ENCODE data around the gene CDC26.
"Not testable (repeated sequence)": the region's sequence is repeated elsewhere in the genome, so short reads cannot be mapped to it uniquely, and the experiment has no call there.

Gene CDC26

DNA sequence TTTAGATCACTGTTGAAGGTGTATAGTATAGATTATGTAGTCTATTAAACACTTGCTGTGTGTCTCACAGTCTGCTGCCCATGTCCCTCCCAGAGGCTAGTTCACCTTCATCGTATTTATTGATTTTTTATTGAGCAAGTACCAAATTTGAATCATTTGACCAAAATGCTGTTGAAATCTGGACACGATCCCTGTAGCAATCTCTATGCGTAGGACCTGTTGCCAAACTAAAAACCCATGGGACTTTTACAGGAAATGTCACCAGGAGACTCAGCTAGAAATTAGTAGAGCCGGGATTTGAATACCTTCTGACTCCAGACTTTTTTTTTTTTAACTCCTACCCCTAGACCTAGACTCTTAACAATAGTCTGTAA, 36.5 kb downstream of the CDC26 start:
- no peak for DNase-seq (ENCODE audit: low read depth in 2 of 2)

DNA sequence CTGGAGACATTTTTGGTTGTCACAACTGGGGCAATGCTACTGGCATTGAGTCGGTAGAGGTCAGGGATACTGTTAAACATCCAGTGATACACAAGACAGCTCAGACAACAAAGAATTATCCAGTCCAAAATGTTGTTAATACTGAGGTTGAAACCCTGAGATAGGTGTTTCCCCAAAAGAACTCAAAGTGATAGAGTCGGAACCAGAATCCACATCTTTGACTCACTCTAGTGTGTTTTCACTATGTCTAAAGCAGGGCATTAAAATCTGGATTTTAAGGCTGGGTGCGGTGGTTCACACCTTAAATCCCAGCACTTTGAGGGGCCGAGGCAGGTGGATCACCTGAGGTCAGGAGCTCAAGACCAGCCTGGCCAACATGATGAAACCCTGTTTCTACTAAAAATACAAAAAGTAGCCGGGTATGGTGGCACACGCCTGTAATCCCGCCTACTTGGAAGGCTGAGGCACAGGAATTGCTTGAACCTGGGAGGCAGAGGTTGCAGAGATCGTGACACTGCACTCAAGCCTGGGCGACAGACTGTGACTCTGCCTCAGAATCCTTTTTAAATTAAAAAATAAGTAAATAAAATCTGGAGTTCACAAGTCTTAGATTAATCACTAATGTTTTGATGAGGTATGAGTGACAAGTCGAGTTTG, 37.0 kb downstream of the CDC26 start:
- DNase-seq (ENCODE audit: low read depth in 2 of 2), result no peak

DNA sequence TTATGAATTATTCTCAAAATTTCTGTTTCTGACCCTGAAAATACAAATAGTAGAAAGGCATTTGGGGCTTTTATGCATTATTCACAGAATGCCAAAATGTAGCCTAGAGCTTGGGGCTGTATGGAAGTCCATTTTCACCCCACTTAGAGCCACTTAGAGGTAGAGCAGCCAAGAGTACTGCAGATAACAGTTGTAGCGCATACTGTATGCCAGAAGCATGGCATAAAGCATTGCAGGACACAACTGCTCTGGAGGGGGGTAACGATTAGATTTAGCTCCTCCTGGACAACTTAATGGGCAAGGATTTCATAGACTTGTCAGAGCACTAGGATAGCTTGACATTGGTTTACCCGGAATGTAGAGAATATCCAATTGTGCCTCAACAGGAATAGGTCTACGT, 38.3 kb downstream of the CDC26 start:
- DNase-seq (ENCODE audit: low read depth in 2 of 2), result no peak

DNA sequence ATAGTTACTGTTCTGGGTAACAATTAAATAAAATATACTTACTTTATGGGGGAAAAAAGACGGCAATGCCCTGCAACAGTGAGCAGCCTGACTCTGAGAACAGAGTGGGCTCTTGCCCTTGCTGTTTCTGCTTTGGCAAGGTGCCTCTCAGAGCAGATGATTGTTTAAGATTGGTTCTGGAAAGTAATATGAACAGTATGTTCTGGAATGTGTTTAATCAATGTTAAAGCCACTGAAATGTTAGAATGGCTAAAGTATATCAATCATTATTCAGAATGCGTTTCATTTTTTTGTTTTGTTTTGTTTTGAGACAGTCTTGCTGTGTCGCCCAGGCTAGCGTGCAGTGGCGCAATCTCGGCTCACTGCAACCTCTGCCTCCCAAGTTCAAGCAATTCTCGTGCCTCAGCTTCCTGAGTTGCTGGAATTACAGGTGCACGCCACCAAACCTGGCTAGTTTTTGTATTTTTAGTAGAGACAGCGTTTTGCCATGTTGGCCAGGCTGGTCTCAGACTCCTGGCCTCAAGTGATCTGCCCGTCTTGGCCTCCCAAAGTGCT, 39.6 kb downstream of the CDC26 start:
- DNase-seq (ENCODE audit: low read depth in 2 of 2), result not testable (repeated sequence)

- DNase-seq (ENCODE audit: low read depth in 2 of 2), result no peak
These were observed 43.7 kb downstream of the CDC26 start for GRCh38 chr9:113231701-113232100.

DNA sequence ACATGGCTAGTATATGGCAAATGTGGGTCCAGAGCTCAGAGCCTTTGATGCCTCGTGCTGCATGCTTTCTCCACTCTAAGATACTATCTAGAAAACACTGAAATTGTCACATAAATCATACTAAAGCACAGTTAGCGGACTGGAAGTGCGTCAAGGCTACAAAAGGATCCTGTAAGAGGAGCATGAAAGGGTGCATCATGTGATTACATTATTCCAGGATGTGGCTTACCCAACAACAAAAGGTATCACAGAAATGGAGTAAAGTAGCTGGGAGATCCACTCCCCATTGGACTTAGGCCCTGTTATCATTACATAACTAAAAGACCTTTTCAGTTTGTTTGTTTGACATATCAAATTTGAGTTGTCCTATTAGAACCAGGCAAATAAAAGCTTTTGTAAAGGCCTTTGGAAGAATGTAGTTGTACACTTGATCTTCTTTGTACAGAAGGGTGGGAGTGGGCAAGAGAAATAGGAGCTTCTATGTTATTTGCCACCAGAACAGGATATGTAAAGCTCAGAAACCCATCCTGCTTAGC, 47.2 kb downstream of the CDC26 start:
- no peak for DNase-seq (ENCODE audit: low read depth in 2 of 2)

- DNase-seq (ENCODE audit: low read depth in 2 of 2), result no peak
These were observed 47.9 kb downstream of the CDC26 start for GRCh38 chr9:113227436-113227835.

GRCh38 chr9:113223963-113224362, 51.4 kb downstream of the CDC26 start:
- DNase-seq (ENCODE audit: low read depth in 2 of 2), result no peak

- no peak for DNase-seq (ENCODE audit: low read depth in 2 of 2)
These were observed 52.9 kb downstream of the CDC26 start for GRCh38 chr9:113222482-113222841.

- DNase-seq (ENCODE audit: low read depth in 2 of 2), result no peak
These were observed 53.4 kb downstream of the CDC26 start for GRCh38 chr9:113221800-113222481.

DNA sequence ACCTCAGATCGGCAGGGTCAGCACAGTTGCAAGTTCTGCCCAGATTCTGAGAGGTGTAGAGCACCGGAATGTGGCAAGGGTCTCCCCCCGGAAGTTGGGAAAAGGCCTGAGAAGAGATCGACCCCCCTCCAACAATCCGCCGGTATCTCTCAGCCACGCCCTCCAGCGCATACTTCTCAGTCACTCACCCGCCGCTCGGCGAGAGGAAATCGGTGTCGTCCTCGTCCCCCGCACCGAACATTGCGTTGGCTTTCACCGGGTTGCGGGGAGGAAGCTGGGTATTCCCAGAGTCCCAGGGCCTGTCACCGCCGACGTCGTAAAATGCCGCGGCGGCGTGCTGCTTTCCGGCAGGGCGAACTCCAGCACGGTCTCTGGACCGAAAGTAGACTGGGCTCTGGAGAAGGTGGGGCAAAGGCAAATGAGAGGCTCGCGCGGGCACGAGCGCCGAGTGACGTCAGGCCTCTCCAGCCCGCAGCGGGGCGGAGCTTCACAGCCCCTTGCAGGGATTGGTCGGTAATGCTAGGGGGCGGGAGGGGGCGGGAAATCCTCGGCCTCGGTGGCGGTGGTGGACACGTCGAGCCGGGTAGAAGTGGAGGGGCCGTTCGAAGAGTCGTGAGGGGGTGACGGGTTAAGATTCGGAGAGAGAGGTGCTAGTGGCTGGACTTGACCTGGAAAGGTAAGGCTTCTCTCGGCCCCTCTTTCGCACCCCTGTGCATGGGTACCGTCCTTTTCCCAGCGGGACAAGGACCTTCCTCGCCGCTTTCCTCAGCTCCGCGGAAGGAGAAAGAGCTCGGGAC, 54.2 kb downstream of the CDC26 start, which contains the start of the genes FKBP15 and SLC31A1:
Gene FKBP15 (minus strand): TSS at position 275 of the 797 bp plus-strand sequence. CDS start 34 bp downstream, at position 241.
Gene SLC31A1 (plus strand): TSS at position 542 of the 797 bp plus-strand sequence. CDS start 34,605 bp downstream, outside the sequence.
- DNase-seq (ENCODE audit: low read depth in 2 of 2), result peak; percentile 91 to 95

- no peak for DNase-seq (ENCODE audit: low read depth in 2 of 2)
These were observed 54.8 kb downstream of the CDC26 start for GRCh38 chr9:113220467-113221002.

DNA sequence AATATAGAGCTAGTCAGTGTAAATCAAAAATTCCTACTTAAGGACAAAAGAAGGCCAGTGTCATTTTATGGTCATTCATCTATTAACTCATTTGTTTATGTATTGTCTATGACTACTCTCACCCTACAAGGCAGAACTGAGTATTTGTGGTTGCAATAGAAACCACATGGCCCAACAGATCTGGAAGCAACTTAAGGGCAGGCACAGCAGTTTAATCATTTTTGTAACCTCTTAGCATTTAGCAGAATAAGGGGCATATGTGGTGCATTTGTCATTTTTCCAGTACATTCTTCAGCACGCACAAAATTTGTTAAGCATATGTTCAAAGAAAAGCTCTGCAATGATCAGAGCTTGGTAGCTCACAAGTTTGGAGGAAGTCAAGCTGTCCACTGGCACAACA, 55.4 kb downstream of the CDC26 start:
- no peak for DNase-seq (ENCODE audit: low read depth in 2 of 2)

DNA sequence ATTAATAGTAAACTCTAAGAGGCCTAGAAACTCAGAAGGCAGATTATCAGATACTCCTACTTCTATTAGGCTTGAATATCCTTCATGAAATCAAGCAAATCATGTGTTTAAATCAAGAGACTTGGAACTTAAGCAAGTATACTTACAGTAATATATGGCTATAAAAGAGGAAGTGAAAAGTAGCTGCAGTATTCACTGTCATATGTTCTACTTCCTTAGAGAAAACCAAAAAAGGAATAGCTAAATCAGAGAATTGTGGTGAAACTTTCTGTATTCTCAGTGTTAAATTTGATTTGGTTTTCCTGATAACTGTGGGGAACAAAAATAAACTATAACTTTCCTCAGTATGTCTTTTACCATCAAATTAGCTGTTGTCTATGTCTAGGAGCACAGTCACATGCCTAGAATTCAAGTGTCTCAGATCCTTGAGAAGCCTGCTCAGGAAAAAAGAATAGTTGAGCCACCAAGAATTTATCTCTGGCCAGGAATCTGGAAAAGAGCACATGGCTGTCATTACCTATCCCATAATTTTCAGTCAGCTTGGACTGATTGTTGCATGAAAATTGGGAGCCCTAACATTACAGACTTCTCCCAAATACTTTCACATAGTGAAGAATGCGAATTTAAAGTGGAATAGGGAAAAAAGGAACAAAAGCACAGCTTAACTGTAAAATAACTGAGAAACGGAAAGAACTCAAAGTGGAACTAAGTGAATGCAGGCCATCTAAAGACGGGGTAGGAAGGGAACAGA, 56.0 kb downstream of the CDC26 start:
- no peak for DNase-seq (ENCODE audit: low read depth in 2 of 2)

Measured in stimulated activated CD4-positive, alpha-beta T cell treated with anti-CD3 and anti-CD28 coated beads, Interleukin-1b, Interleukin-23, amount 100 ng/mL, for 4 hours (primary cell).